GM19452 (cell line): ENCODE measurements around the gene WDR35.
"Not testable (repeated sequence)": the region's sequence is repeated elsewhere in the genome, so short reads cannot be mapped to it uniquely, and the experiment has no call there.

ENCODE experiments used
- ATAC-seq: cut with Tn5 transposase; IDR thresholded peaks from one replicate; pipeline ENCODE4 v1.9.1; 2021; ENCODE audit not compliant: unreplicated experiment

WDR35 gene

GRCh38 chr2:19897623-19898245 lies 92.2 kb downstream of the WDR35 start:
- ATAC-seq = no peak

- ATAC-seq = no peak
Observed at GRCh38 chr2:19895535-19895934, 94.4 kb downstream of the WDR35 start.

- ATAC-seq = peak; percentile 32
Observed at GRCh38 chr2:19894134-19894792, 95.6 kb downstream of the WDR35 start.

- peak; percentile 66 for ATAC-seq
Observed at GRCh38 chr2:19893520-19894133, 96.3 kb downstream of the WDR35 start.

- not testable (repeated sequence) for ATAC-seq
Observed at GRCh38 chr2:19891971-19892370, 97.9 kb downstream of the WDR35 start.

GRCh38 chr2:19890104-19890503 lies 99.8 kb downstream of the WDR35 start:
- no peak for ATAC-seq

GRCh38 chr2:19888831-19889230 lies 101.1 kb downstream of the WDR35 start:
- ATAC-seq = no peak

- no peak for ATAC-seq
Observed at GRCh38 chr2:19887510-19887909, 102.4 kb downstream of the WDR35 start.

GRCh38 chr2:19886261-19886660 lies 103.6 kb downstream of the WDR35 start:
- ATAC-seq = no peak

GRCh38 chr2:19885791-19886190 lies 104.1 kb downstream of the WDR35 start:
- no peak for ATAC-seq

- no peak for ATAC-seq
Observed at GRCh38 chr2:19883971-19884720, 105.8 kb downstream of the WDR35 start.

- ATAC-seq = no peak
Observed at GRCh38 chr2:19883486-19883885, 106.4 kb downstream of the WDR35 start.

GRCh38 chr2:19882286-19882685 lies 107.6 kb downstream of the WDR35 start:
- no peak for ATAC-seq

GRCh38 chr2:19881908-19882265 lies 108.0 kb downstream of the WDR35 start:
- ATAC-seq = no peak

- no peak for ATAC-seq
Observed at GRCh38 chr2:19881221-19881907, 108.5 kb downstream of the WDR35 start.

GRCh38 chr2:19880191-19880590 lies 109.7 kb downstream of the WDR35 start:
- ATAC-seq = not testable (repeated sequence)

GRCh38 chr2:19879120-19879519 lies 110.8 kb downstream of the WDR35 start:
- ATAC-seq = no peak

- no peak for ATAC-seq
Observed at GRCh38 chr2:19878268-19879046, 111.4 kb downstream of the WDR35 start.

- no peak for ATAC-seq
Observed at GRCh38 chr2:19876751-19877150, 113.2 kb downstream of the WDR35 start.

GRCh38 chr2:19875280-19875679 lies 114.6 kb downstream of the WDR35 start:
- no peak for ATAC-seq
